Stomach (tissue), 9 donors: ENCODE data around the gene RCBTB2. TPM values are rescaled to one million over a fixed set of nuclear protein-coding genes. Genes with fewer than 3 reads are reported as not detected.

Source experiments
- DNase-seq, 2 donors: peaks; one replicate each; pipeline versions ENCODE4 v3.0.0 to v3.0.0-alpha.2; 2013 to 2019
- H3K27ac ChIP-seq, 5 donors: fragments of 200-600 bp in 4 of 5; sonication (generic) in 4 of 5; one replicate each; pipeline ENCODE4 v1.5.1; 2013 to 2019; ENCODE audit warnings: mild to moderate bottlenecking in 1 of 5, moderate library complexity in 1 of 5
- H3K27me3 ChIP-seq, 3 donors: fragments of 200-600 bp; sonication (generic); one replicate each; pipeline ENCODE4 v1.5.1; 2017 to 2019; ENCODE audit warnings: mixed run types in 1 of 3
- H3K36me3 ChIP-seq, 4 donors: fragments of 200-600 bp; sonication (generic); 1 replicate in 3 of 4; 2 replicates in 1 of 4; pipeline ENCODE4 v1.5.1; 2016 to 2019
- H3K4me1 ChIP-seq, 4 donors: fragments of 200-600 bp; sonication (generic); one replicate each; pipeline ENCODE4 v1.5.1; 2016 to 2019
- H3K4me3 ChIP-seq, 4 donors: fragments of 200-600 bp; sonication (generic) in 3 of 4; one replicate each; pipeline ENCODE4 v1.5.1; 2016 to 2019; ENCODE audit warnings: mild to moderate bottlenecking in 1 of 4
- H3K9me3 ChIP-seq, 4 donors: fragments of 200-600 bp; sonication (generic); one replicate each; pipeline ENCODE4 v1.5.1; 2016 to 2019
- CTCF ChIP-seq, 7 experiments: fragments of 450-650 bp in 4 of 7; fragments of 200-600 bp in 3 of 7; sonication (generic) in 3 of 7; IDR thresholded peaks; one replicate each; pipeline ENCODE4 v1.5.1; 2016 to 2019; ENCODE audit warnings: antibody characterized with exemption in 7 of 7, control low read depth in 2 of 7, mild to moderate bottlenecking in 1 of 7
- EP300 ChIP-seq: sonication (generic); formaldehyde crosslinking; IDR thresholded peaks from one replicate; pipeline ENCODE4 v1.6.1; 2017; ENCODE audit warnings: antibody characterized with exemption
- POLR2A ChIP-seq, 4 donors: fragments of 450-650 bp; IDR thresholded peaks; one replicate each; pipeline ENCODE4 v1.6.1; 2016; ENCODE audit warnings: antibody characterized with exemption in 4 of 4, control low read depth in 2 of 4, mild to moderate bottlenecking in 1 of 4, moderate library complexity in 1 of 4
- POLR2AphosphoS5 ChIP-seq, 3 donors: sonication (generic); formaldehyde crosslinking; IDR thresholded peaks; one replicate each; pipeline ENCODE4 v1.6.1; 2016; ENCODE audit warnings: antibody characterized with exemption in 3 of 3
- WGBS, 5 donors: extraction: QIAGEN DNeasy Blood & Tissue Kit in 3 of 5; methylation state at CpG; one replicate each; pipeline versions ENCODE4 v1.1.5 to v1.1.7; 2013 to 2018; 5-methylcytosine and 5-hydroxymethylcytosine counted together
- intact Hi-C: fragments of 100-400 bp; cut with DNase I; formaldehyde crosslinking; loops from one replicate; pipeline ENCODE4 v1.15.1; 2023; ENCODE audit warnings: low total_unique reads
- polyA plus RNA-seq, 3 donors: library from polyadenylated mRNA; stranded (reverse); fragments of 200-250 nt; gene quantifications; one replicate each; pipeline ENCODE4 v1.2.3, GENCODE V29; 2013
- total RNA-seq, 5 donors: library from RNA; depleted of rRNA; stranded (reverse); fragments of >200 nt; gene quantifications; one replicate each; pipeline versions ENCODE4 v1.1.0 to v1.2.3, GENCODE V29; 2014 to 2016
- donor health status: healthy with polysubstance abuse.
- donor health status: Bipolar disorder and iron deficiency.
- donor health status: healthy.

The RCBTB2 gene
- total and polyA plus RNA-seq, 8 donors: 0.29 to 56.6 (median 7.6) TPM

GRCh38 chr13:48574041-48574796, 41.3 kb upstream of the RCBTB2 start:
- WGBS, 5 donors: 83 to 97% (median 92%) methylated on average over 5 of the region's 5 CpGs
- Histone ChIP-seq H3K4me3 (no peak overlapping the region), H3K9me3 (no peaks in the 10 kb centered on the region), H3K27me3 (no peaks in the 10 kb centered on the region), H3K4me1 (peaks cover 16 to 50% (median 32%) of the 10 kb centered on the region in 4 donors), H3K36me3 (no peaks in the 10 kb centered on the region), H3K27ac (peak overlapping the region in 2 of 5 donors; percentile 16 to 48)
- TF ChIP-seq POLR2A (IDR thresholded peaks at IDR 0.05) (no peak), CTCF (IDR thresholded peaks at IDR 0.05) (no peak)
- no peak for DNase-seq
- intact Hi-C loops: no loop called here

GRCh38 chr13:48573213-48574007, 40.5 kb upstream of the RCBTB2 start:
- no peaks in the 10 kb centered on the region for H3K36me3 ChIP-seq
- WGBS, 5 donors: 70 to 85% (median 74%) methylated on average over 7 of the region's 7 CpGs
- peak overlapping the region in 3 of 5 donors; percentile 16 to 88 (median 86) for H3K27ac ChIP-seq
- no peak for DNase-seq
- peaks cover 24 to 50% (median 34%) of the 10 kb centered on the region in 4 donors for H3K4me1 ChIP-seq
- H3K9me3 ChIP-seq: no peaks in the 10 kb centered on the region
- H3K27me3 ChIP-seq: no peaks in the 10 kb centered on the region
- no peak overlapping the region for H3K4me3 ChIP-seq
- no peak for TF ChIP-seq POLR2A (IDR thresholded peaks at IDR 0.05)
- TF ChIP-seq EP300: no peak
- TF ChIP-seq CTCF (IDR thresholded peaks at IDR 0.05): no peak
- no peak for TF ChIP-seq POLR2AphosphoS5 (IDR thresholded peaks at IDR 0.05)
- intact Hi-C loops: no loop called here

- no peak for TF ChIP-seq POLR2AphosphoS5 (IDR thresholded peaks at IDR 0.05)
- TF ChIP-seq EP300: no peak
- no peak for TF ChIP-seq CTCF (IDR thresholded peaks at IDR 0.05)
- no peak for TF ChIP-seq POLR2A (IDR thresholded peaks at IDR 0.05)
- peak overlapping the region in 1 of 4 donors; percentile 21 for H3K4me3 ChIP-seq
- peak overlapping the region in 4 of 5 donors; percentile 71 to 88 (median 83) for H3K27ac ChIP-seq
- peaks cover 33 to 64% (median 47%) of the 10 kb centered on the region in 4 donors for H3K4me1 ChIP-seq
- intact Hi-C loops: no loop called here
- H3K27me3 ChIP-seq: no peaks in the 10 kb centered on the region
- WGBS, 5 donors: 32 to 48% (median 40%) methylated on average over 9 of the region's 9 CpGs
- H3K36me3 ChIP-seq: no peaks in the 10 kb centered on the region
- H3K9me3 ChIP-seq: no peaks in the 10 kb centered on the region
- peak in 1 of 2 donors; percentile 76 for DNase-seq
Measured at GRCh38 chr13:48571126-48571913, 38.4 kb upstream of the RCBTB2 start.
